HG03571 (cell line): ENCODE results near the gene GLIPR2.
"Not testable (repeated sequence)": the region's sequence is repeated elsewhere in the genome, so short reads cannot be mapped to it uniquely, and the experiment has no call there.

Experiments
- ATAC-seq: cut with Tn5 transposase; IDR thresholded peaks from one replicate; pipeline ENCODE4 v1.9.1; 2021; ENCODE audit not compliant: unreplicated experiment

Gene GLIPR2, protein sequence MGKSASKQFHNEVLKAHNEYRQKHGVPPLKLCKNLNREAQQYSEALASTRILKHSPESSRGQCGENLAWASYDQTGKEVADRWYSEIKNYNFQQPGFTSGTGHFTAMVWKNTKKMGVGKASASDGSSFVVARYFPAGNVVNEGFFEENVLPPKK

DNA sequence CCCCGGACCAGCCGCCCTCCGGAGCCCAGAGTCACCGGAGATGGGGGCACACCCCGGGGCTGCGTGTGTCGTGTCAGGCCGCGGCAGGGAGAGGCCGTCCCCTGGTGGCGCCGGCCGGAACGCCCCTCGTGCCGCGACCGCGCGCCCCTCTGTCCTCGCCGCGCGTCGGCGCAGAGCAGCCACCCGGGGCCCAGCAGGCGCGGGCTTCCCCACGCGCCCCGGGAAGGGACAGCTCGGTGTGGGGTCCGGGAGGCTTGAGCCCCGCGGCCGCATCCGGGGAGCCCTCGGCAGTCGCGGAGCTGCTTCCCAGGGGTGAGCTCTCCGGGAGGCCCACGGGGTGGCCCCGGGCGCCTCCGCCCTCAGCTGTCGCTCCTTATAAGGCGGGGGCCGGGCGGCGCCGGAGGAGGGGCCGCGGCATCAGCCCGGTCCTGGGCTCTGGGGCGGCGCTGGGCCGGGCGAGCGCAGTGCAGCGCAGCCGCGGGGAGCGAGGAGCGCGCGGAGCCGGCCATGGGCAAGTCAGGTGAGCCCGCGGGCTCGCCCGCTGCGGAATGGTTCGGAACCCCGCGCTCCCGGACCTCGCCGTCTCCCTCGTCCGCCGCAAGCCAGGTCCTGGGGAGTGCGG, at the start of gene GLIPR2:
TSS of gene GLIPR2 (plus strand) at position 462 of the 622 bp plus-strand sequence. CDS start at position 508, 46 bp downstream.
- ATAC-seq = peak; percentile 96

DNA sequence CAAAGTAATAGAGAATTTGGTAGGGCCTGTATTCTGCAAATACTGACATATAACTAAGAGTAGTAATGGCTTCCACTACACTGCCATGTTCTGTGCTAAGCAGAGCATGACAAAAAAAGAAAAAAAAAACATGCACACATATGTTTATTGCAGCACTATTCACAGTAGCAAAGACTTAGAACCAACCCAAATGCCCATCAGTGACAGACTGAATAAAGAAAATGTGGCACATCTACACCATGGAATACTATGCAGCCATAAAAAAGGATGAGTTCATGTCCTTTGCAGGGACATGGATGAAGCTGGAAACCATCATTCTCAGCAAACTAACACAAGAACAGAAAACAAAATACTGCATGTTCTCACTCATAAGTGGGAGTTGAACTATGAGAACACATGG, 49.5 kb upstream of the GLIPR2 start:
- ATAC-seq = not testable (repeated sequence)

DNA sequence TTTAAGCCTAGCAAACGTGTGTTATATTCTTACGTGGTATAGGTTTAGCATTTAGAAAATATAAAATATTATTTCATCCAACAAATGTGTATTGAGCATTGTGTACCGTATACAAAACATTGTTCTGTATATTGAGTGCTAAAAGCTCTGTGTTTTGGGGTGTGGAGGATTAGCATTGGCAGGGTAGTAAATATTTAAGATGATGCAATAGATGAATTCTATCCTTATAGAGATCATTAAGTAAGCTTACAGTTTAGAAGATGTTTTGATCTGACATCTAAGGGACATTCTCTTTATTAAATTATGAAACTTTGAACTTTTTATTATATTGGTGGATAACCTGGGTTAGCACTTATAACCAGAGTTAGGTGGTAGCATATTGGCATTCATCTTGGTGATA, 48.5 kb upstream of the GLIPR2 start:
- no peak for ATAC-seq

DNA sequence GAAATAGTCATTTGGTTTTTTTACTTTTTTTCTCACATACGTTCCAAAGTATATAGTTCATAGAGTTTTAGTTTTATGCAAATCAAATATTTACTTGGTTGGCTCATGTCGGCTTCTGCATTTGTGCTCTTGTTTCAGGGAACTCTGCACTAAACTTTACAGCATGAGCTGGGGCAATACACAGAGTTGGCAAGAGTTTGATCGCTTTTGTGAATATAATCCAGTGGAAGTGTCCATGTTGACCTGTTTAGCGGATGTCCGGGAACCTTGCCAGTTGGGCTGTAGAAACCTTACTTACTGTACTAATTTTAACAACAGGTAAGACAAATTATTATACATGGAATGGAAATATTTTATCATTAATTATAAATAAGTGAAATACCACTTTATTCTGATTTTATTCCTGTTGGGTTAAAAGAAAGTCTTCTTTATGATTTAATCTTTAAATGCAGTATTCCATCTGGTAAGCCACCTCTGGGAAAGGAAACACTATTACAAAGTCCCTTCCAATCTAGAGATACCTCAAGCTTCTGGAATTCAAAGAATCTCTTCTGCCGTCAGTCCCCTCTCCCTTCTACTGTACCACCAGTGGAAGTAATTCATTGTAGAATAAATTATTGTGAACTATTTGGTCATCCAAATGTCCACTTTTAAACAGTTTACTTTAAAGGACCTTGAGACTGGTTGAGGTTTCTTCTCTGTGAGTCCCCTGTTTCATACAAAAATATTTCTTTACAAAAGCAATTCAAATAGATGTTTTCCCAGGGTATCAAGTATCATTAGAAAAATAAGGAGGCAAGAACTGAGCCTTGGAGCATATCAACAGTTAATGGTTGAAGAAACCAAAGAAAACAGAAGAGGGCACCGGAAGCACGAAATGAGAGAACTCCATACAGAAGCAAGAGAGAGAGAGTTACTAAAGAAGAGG, 45.2 kb upstream of the GLIPR2 start:
- ATAC-seq = no peak

DNA sequence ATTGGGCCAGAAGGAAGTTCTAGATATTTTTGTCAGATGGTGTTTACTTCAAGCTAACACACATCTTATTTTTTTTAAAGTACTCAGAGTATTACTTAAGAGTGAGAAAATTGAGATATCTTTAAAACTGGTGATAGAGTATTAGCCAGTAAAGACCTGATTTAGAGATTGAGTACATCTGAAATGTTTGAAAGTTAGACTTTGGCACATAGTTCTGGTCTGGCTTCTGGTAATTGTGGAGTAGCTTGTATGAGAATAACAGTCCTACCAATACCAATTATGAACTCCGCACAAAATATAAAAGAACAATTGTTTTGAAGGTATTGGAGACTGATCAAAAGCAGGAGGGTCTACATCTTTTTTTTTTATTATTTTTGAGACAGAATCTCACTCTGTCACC, 44.5 kb upstream of the GLIPR2 start:
- ATAC-seq = no peak

DNA sequence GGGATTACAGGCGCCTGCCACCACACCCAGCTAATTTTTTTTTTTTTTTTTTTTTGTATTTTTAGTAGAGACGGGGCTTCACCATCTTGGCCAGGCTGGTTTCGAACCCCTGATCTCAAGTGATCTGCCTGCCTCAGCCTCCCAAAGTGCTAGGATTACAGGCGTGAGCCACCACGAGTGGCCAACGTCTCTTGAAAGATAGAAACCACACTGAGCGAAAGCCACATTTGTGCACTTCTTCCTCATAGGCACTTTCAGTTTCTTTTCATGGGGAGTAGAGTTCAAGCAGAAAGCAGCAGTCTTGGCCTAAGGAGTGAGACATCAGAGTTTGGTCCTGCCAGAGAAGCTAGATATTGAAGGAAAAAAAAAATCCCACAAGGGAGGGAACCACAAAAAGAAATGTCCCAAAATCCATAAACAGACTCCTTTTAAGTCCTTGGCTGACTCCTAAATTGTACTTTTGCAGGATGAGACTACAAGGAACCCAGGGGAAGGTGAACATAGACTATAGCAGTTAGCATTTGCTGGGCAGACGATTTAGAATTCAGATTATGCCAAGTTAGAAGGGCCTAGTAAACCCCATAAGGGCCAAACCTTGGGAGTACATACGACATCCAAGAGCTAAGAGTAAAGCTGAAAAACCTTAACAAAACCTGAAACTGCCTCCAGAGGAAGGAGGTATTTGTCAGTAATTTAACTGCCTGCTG, 43.9 kb upstream of the GLIPR2 start:
- peak; percentile 79 for ATAC-seq

DNA sequence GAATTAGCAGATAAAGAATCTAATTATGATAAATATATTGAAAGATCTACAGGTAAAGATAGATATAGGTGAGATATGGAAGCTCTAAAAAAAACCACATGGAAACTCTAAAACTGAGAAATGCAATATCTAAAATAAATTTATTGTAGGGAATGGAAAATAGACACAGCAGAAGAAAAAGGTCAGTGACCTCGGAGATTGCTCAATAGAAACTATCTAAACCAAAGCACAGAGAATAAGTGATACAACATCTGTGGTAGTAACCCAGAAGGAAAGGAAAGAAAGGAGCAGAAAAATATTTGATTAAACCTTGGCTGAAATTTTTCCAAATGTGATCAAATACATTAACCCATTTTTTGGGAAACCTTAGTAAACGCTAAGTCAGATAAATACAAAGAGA, 43.1 kb upstream of the GLIPR2 start:
- ATAC-seq = no peak

DNA sequence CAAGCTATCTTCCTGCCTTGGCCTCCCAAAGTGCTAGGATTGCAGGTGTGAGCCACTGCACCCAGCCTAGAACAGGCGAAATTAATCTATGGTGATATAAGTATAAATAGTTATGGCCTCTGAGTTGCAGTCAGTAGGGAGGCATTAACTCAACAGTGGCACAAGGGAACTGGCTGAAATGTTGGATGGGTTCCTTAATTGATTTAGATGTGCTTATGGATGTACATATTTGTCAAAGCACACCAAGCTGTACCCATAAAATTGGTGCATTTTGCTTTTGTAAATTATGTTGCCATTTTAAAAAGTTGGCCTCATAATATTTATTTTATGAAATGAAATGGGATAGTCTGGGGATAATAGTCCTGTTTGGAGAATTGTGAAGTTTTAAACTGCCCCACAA, 36.8 kb upstream of the GLIPR2 start:
- no peak for ATAC-seq

DNA sequence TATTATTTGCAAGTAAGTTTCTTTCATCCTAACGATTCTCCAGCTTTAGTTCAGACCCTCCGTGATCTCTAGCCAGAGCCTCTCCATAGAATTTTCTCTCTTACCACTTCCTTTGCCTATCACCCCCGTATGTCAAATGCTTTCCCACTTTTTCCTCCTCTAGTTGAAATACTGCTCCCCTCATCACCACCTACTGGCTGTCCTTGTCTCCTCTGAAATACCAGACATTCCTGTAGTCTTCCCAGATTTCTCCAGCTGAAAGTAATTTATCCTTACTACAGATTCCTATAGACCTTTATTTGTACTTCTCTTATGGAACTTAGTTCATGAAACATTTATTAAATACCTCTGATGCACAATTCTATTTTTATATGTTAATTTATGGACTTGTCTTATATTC, 36.0 kb upstream of the GLIPR2 start:
- no peak for ATAC-seq

DNA sequence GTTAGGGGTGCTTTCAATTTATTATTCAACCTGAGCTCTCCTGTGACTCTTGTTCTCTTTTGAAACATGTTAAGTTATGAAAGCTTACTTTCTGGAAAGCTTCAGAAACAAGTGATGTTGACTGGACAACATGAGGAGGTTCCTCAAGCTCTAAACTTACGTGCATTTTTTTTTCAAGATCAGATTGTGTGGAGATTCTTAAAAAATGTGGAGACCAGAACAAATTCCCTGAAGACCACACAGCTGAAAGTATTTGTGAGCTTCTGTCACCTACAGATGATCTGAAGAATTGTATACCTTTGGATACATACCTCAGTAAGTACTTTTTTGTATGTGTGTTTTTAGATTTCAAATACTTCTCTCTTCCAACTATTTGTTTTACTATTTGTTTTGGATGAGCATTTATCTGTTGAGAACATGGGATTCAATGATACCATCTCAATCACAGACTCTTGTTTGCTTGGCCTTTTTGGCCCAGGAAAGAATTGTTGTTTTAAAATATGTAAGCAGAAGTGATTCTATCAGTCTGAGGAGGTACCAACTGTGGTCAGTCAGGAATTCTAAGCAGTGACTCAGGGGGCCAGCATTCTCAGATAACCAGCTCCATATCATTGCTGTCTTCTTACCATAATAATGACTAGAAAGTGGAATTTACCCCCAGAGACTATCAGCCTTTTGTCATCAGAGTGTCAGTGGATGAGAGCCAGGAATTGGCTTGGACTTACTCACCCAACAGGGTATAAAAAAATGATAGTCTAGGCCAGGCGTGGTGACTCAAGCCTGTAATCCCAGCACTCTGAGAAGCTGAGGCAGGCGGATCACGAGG, 34.4 kb upstream of the GLIPR2 start:
- no peak for ATAC-seq

DNA sequence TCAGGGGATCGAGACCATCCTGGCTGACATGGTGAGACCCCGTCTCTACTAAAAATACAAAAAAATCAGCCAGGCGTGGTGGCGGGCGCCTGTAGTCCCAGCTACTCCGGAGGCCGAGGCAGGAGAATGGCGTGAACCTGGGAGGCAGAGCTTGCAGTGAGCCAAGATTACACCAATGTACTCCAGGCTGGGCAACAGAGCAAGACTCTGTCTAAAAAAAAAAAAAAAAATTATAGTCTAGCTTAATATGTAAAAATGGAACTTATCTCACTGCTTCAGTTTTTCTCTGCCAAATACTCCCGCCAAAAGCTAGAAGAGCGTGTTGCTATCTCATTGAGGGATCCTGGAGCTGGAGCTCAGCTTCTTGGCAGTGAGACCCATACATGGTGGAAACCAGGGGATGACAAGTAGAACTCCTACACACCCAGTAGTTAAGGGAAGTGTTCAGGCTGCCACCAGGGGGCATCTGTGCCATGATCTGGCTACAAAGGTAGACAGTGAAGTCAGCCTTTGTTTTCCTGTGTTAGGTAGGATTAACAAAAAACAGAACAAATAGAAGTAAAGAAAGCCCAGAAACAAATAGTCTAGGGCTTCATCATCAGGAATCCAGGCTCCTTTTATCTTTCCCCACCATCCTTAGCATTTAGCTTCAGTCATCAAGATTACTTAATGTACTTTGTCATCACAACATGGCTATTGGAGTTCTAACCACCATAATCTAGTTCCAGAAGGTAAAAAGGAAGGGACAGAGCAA, 33.6 kb upstream of the GLIPR2 start:
- ATAC-seq = peak; percentile 57

DNA sequence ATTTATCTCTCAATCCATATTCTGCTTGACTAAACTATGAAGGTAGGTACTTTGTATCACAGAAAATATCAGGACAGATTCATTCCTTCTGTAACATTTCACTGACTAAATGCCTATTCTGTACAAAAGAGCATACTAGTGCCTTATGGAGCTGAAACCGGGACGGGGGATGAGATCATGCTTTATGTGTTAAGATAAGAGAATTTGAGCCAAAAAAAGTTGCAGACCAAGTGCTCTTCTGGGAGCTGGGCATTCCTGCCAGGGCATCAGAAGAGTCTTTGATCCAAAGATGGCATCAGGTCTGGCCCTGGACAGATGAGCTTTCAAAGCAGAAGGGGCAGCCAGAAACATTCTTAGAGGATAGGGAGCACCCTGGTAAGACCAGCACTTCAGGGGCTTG, 27.5 kb upstream of the GLIPR2 start:
- no peak for ATAC-seq

DNA sequence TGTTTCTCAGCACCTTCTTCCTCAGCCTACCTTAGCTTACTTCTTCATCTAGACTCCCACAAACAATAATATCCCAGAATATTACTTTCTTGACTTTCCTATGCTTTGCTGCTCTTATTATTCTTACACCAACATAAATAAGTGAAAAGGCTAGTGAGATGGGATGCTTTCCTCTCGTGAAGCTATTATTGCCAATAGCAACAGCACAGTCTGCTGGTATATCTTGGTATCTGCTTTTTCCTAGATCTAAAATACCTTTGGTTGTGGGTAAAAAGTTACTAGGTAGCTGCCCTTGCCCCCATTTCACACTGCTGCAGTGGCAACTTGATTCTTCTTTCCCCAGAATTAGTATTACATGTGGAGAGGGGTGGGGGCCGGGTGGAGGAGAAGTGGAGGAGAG, 26.1 kb upstream of the GLIPR2 start:
- ATAC-seq = no peak

DNA sequence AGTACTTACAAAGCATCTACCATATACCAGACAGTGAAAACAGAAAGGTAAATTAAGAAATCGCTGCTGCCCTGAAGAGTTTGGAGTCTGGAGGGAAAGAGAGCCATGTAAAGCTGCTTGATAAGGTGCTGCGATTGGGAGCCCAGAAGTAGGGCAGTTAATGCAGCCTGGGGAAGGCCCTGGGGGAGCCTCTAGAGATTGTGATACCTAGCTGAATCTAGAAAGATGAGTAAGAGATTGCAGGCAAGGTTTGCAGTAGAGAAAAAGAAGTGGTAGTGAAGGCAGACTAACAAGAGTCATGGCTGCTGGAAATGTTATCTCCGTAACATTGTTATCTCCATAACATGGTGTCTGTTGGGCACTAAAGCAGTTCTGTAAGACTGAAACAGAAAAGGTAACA, 24.0 kb upstream of the GLIPR2 start:
- no peak for ATAC-seq

DNA sequence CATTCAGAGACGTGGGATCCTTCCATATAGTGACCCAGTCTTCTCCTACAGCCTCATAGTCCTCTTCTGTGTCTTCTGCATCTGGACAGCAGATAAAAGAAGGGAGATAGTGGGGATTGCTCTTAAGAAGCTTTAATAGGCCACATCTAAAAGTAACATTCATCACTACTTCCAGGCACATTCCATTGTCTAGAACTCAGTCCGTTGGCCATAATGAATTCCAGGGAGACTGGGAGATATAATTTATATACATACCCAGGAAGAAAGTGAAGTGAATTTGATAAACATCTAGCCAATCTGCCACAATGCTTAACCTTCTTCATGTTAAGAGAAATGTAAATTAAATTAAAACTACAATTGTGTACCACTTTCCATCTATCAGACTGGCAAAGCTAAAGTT, 22.5 kb upstream of the GLIPR2 start:
- no peak for ATAC-seq

DNA sequence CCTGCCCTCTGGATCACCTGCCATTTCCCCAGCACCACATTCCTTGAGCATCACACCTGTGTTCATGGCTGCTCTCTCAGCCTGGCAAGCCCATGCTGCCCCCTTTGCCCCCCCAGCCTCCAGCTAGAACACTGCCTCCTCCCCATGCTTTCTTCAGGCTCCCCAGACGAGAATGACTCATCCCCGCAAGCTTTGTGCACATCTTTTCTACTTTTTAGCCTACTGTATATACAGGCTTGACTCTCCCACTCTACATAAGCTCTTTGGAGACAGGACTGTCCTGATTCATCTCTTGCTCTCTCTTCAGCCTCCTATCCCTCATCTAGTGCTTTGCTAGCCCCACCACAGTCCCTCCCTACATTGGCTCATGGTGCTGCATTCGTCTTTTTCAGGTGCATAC, 19.9 kb upstream of the GLIPR2 start:
- ATAC-seq = no peak

DNA sequence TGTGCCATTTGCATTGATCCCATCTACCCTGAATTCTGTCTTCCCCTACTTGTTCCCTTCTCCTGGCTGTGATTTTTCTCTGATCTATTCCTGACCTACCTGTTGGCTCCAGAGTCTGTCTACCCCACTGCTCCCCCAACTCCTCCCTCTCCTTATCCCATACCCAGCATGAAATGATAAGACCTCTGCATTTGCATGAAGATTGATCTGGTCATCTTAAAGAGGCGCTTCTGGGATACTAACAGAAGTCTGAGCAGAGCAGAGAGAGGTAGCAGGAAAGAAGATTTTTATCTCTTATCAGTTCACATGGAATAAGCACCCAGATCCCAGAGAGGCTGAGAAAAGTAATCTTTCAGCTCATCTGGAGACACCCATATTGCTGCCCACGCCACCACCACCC, 18.3 kb upstream of the GLIPR2 start:
- ATAC-seq = no peak

DNA sequence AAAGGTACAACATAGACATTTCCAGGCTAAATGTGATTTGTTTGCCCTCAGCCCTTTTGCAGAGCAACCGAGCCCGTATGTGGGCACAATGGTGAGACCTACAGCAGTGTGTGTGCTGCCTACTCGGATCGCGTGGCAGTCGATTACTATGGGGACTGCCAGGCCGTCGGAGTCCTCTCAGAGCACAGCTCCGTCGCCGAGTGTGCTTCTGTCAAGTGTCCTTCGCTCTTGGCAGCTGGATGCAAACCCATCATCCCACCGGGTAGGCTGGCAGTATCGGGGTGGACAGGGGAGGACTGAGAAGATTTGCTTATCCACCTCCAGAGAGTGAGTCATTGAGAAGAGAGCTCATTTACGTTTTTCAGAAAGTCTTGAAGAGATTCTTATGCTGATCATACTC, 17.8 kb upstream of the GLIPR2 start:
- no peak for ATAC-seq

DNA sequence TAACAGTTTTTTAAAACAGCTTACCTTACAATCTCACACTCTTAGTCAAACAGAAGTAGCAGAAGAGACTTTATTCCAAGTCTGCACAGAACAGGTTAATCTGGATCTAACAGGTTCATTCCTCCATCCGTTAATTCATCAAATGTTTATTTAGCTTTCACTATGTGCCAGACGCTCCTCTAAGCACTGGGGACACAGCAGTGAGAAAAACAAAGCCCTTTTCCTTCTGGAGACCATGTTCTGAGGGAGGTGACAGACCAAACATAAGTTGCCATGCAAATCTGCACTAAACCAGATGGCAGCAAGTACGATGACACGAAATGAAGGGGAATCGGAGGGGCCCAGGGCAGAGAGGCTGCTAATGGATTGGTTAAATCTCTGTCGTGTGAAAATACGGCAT, 17.1 kb upstream of the GLIPR2 start:
- ATAC-seq = no peak

DNA sequence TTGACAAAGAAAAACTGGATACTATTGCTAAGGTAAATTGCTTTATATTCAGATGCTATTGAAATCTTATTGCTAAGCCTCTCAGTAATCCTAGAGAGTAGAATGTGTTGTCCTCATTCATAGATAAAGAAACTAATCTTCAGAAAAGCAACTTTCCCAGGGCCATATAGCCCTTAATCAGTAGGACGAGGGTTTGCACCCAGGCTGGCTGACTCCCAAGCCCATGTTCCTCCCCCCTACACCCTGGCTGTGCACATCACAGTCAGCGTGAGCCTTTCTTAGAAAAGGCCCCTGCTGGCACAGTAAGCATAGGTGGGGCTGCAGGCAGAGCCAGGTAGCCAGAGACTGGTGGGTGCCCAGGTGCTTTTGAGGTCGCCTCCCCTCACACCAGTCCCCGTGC, 15.8 kb upstream of the GLIPR2 start:
- ATAC-seq = no peak
